HG03097 (cell line): ENCODE results near the gene ADAM12.
"Not testable (repeated sequence)": the region's sequence is repeated elsewhere in the genome, so short reads cannot be mapped to it uniquely, and the experiment has no call there.

Experiments used
- ATAC-seq: cut with Tn5 transposase; IDR thresholded peaks from one replicate; pipeline ENCODE4 v1.9.1; 2021; ENCODE audit not compliant: unreplicated experiment, low FRiP score

The ADAM12 gene

DNA sequence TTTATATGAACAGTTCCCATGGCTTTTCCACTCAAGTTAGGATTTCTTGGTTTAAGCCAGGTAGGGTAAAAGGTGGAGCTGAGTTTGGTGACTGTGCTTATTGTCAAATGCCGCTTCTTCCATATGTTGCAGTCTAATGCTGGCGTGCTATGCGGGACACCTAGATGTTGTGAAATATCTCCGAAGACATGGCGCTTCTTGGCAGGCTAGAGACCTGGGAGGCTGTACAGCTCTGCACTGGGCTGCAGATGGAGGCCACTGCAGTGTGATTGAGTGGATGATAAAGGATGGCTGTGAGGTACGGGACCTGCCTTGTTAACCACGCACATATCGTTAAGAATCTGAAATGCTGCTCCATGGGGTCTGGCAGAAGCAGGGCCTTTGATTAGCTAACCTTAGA is 383.5 kb downstream of the ADAM12 start:
- no peak for ATAC-seq

- ATAC-seq, result no peak
Observed at GRCh38 chr10:126001576-126001975, 386.7 kb downstream of the ADAM12 start.

GRCh38 chr10:125999694-126000093 is 388.6 kb downstream of the ADAM12 start:
- ATAC-seq, result no peak

DNA sequence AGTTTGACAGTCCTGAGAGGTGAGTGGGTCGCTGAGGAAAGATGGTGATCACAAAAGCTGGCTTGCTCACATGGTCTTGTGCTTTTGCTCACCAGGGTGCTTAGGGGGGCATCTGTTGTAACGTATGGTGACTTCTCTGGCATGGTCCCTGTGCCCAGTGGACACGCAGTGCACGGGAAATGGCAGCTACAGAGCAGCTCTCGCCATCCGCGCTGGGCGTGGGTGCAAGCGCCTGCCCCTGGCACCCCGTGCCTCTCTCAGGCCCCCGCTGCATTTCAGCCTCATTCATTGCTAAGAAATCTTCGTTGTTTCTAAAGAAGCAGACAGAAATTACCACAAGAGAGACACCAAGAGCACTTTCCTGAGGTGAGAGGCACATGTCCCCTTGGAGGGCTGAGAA is 390.7 kb downstream of the ADAM12 start:
- no peak for ATAC-seq

DNA sequence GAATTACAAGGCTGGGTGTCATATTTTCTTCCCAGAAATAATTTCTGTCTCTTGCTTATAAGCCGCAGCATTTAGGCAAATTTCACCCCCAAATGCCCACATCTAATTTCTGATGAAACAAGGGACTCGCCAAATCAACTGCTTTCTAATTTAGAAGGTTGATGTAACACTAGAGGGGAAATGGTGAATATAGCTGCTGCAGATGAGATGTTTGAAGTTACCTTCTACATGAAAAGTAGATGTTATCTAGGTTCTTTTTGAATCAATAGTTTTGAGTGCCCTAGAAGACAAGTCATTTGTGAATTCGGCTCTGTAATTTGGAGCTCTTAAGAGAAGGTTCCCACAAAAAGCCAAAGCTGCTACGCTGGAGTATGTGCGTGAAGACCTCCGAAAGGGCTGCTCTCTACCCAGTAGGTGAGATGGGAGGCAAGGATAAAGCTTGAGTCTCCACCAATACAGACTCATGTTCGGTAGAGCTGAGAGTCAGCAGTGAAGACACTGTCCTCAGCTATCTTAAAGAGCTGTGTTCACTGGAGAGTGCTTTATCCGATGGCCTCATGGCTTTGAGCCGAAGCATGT is 392.5 kb downstream of the ADAM12 start:
- no peak for ATAC-seq

DNA sequence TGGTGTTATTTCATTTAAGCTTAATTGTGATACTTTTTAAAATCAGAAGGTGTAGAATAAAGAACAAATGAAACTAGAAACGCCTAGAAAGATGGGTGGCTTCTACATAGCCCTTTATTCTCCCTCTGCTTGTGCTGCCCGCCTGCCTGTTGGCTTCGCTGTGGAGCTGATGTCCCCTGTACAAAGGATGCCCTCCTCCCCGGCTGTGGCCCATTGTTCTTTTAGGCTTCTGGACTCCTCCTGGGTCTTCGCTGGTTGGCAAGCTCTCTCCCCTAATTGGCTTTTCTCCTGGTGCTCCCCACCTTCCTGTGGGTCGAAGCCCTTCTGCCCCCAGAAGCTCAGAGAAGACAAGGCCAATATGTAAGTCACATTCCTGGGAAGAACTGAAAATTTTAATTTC is 393.7 kb downstream of the ADAM12 start:
- no peak for ATAC-seq

- ATAC-seq, result no peak
Observed at GRCh38 chr10:125992254-125992653, 396.0 kb downstream of the ADAM12 start.

DNA sequence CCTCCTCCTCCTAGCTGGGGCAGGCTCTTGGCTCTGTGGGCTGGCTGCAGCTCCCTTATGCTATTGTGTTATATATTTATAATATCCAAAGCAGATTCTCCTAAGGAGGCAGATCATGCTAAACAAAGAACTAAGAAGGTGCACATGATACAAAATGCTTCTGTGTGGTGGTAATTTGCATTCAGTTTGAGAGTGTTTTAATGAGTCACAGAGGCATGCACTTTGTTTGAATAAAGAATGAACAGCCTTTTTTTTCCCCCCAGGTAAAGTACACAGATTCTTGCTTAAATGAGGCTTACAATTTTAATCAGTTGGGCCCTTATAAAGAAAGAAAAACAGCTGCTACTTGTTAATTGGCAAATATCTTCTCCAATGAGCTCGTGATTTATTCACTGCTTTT is 396.9 kb downstream of the ADAM12 start:
- ATAC-seq, result no peak

- ATAC-seq, result no peak
Observed at GRCh38 chr10:125990974-125991373, 397.3 kb downstream of the ADAM12 start.

DNA sequence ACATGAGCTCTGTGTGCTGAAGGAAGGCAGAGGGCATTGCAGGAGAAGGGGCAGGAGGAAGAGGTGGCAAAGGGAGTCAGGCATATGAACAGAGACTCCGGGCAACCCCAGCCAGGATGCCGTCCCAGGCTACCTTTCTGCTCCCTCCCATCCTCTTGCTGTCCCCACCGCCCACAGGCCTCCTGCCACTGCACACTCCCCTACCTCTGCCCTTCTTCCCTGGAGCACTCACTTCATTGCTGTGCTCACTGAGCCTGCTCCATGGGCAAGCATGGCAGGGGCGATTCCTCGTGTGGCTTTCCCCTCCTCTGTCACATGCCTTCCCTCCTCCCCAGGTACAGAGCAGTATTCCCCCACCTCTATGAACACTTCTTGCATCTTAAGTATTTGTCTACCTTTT is 398.5 kb downstream of the ADAM12 start:
- ATAC-seq, result no peak

GRCh38 chr10:125985557-125986240 is 402.6 kb downstream of the ADAM12 start:
- ATAC-seq, result no peak

- no peak for ATAC-seq
Observed at GRCh38 chr10:125984865-125985495, 403.3 kb downstream of the ADAM12 start.

- no peak for ATAC-seq
Observed at GRCh38 chr10:125984346-125984745, 403.9 kb downstream of the ADAM12 start.

DNA sequence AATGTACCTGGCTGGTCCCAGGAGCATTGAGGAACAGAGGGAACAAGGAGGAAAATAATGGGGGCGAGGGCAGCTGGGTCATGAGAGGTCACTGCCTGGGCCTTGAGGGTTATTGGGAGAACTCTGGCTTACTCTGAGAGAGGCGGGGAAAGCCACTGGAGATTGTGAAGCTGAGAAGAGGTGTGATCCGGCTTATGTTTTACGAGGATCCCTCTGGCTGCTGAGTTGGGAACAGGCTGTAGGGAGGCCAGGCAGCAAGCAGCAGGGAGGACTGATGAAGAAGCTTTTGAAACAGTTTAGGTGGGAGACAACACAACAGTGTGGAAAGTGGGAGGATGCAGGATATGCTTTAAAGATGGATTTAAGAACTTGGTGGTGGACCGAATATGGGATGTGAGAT is 404.6 kb downstream of the ADAM12 start:
- ATAC-seq, result no peak

- no peak for ATAC-seq
Observed at GRCh38 chr10:125983161-125983560, 405.1 kb downstream of the ADAM12 start.

DNA sequence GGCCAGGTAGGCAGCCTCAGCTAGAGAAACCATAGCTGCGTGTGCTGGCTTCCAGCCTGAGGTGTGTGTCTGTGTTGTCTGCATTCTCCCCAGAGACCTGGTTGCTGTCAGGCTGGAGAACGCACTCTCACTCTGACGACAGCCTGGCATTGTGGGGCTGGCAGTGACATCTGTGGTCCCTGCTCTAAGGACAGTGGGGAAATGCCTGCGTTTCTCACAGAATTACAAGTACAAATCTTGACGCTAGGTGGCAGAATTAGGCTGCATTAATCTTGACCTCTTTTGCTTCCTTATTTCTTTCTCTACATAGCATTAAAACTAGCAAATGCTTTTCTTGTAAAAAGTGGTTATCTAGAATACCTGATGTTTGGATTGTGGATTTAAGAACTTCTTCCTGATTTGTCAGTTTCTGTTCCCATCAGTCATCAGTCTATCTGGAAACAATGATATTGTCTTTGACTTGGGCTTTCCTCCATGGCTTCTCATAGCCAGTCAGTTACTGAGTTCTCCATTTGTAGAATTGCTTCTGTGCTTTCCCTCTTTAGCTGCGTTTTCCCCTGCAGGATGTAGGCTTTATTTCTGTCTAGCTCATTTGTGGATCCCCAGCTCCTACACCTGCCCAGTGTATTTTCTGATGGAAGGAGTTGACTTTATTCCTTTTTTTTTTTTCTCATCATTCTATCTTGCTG is 405.9 kb downstream of the ADAM12 start:
- peak; percentile 51 for ATAC-seq

DNA sequence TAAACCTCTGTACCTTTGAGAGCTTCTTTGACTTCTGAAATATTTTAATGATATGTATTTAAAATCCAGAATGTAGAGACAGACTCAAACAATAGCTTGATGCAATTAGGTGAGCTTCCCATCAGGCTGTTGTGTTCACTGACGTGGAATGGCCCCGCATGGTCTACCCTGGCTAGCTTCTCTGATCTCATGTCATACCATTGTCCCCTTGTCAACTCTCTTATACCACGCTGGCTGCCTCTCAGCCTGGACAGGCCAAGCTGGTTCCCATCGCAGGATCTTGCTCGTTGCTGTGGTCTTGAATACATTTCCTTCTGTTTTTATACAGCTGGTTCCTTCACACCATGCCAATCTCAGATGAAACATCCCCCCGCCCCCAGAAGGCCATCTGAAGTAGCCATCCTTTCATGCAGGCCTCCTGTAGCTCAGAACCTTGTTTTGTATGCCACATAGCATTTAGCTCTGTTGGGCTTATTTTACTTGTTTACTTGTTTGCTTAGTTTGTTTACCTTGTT is 407.7 kb downstream of the ADAM12 start:
- no peak for ATAC-seq

DNA sequence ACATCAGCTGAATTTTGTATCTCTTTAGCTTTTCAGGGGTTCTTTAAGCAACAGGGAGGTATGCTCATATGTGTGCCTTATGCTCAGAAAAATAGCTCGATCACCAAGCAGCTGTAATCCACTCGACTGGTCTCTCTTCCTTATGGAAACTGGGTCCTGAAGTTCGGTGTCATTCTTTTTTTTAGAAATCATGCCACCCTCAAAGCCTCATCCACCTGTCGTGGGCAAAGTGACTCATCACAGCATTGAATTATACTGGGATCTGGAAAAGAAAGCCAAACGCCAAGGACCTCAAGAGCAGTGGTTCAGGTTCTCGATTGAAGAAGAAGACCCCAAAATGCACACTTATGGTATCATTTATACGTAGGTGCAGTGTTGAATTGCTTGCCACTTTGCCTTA is 408.3 kb downstream of the ADAM12 start:
- ATAC-seq, result no peak

DNA sequence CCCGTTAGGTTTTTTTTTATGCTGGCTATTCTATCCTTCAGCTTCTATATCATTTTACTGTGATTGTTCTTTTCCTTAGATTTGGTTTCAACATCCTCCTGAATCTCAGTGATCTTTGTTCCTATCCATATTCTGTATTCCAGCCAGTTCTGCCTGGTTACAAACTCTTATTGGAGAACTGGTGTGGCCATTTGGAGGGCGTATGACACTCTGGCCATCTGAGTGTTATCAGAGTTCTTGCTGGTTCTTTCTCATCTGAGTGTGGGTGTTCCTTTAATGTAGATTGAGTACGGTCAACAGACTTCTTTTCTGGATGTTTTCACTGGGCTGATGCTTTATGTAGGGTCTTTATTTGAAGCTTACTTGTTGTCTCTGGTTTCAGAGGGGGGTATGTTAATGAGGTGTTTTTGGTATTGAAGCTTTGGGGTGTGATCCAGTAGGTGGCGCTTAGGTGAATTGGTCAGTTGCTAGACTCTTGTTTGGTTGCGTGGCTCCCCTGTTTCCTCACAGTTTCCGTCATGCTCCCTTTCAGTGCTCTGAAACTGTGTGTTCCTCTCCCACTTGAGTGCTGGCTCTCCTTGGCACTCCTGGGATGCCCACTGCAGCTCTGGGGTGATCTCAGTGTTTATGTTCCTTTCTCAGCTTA is 411.2 kb downstream of the ADAM12 start:
- ATAC-seq, result no peak

DNA sequence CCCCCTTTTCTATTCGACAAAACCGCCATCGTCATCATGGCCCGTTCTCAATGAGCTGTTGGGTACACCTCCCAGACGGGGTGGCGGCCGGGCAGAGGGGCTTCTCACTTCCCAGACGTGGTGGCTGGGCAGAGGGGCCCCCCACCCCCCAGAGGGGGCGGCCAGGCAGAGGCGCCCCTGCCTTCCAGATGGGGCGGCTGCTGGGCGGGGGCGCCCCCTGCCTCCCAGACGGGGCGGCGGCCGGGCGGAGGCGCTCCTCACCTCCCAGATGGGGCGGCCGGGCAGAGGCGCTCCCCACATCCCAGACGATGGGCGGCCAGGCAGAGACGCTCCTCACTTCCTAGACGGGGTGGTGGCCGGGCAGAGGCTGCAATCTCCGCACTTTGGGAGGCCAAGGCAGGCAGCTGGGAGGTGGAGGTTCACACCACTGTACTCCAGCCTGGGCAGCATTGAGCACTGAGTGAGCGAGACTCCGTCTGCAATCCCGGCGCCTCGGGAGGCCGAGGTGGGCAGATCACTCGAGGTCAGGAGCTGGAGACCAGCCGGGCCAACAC is 418.1 kb downstream of the ADAM12 start:
- not testable (repeated sequence) for ATAC-seq

- no peak for ATAC-seq
Observed at GRCh38 chr10:125967533-125967932, 420.7 kb downstream of the ADAM12 start.
